GM19372 (cell line): ENCODE results near the gene RSKR.
"Not testable (repeated sequence)": the region's sequence is repeated elsewhere in the genome, so short reads cannot be mapped to it uniquely, and the experiment has no call there.

Experiments used
- ATAC-seq: cut with Tn5 transposase; IDR thresholded peaks from one replicate; pipeline ENCODE4 v1.9.1; 2021; ENCODE audit warnings: mild to moderate bottlenecking, low read depth, moderate library complexity; ENCODE audit not compliant: unreplicated experiment

Gene RSKR, protein sequence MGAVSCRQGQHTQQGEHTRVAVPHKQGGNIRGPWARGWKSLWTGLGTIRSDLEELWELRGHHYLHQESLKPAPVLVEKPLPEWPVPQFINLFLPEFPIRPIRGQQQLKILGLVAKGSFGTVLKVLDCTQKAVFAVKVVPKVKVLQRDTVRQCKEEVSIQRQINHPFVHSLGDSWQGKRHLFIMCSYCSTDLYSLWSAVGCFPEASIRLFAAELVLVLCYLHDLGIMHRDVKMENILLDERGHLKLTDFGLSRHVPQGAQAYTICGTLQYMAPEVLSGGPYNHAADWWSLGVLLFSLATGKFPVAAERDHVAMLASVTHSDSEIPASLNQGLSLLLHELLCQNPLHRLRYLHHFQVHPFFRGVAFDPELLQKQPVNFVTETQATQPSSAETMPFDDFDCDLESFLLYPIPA

DNA sequence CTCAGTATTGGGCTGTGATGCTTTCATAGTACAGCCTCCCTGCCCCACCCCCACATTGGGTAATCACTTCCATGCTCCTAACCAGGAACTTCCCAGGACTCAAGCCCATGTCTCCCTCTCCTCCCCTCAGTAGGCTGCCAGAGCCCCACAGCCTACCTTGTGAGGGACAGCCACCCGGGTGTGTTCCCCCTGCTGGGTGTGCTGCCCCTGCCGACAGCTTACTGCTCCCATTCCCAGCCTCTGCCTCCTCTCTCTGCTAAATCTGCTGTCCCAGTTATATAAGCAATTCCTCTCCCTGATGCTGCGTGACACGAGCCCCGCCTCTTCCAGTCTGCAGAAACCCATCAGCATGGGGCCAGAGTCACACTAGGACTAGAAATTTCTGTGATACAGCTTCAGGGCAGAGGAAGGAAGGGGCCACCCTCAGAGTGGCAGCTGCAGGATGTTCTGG lies at the start of gene RSKR:
Gene RSKR (minus strand): TSS at position 255 of the 451 bp plus-strand sequence. CDS start 24 bp downstream, at position 231.
- ATAC-seq, result no peak

DNA sequence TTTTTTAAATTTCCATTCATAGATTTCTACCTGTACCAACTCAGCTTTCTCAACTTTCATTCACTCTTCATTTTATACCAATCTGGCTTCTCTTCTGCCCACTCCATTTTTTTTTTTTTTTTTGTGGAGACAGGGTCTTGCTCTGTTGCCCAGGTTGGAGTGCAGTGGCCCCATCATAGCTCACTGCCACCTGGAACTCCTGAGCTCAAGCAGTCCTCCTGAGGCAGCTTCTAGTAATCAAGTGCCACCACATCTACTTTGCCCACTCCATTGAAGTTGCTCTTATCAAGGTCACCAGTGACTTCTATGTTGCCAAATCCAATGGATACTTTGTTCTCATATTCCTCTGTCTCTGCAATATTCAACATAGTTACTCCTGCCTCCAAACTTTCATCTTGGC lies 49.7 kb upstream of the RSKR start:
- no peak for ATAC-seq

DNA sequence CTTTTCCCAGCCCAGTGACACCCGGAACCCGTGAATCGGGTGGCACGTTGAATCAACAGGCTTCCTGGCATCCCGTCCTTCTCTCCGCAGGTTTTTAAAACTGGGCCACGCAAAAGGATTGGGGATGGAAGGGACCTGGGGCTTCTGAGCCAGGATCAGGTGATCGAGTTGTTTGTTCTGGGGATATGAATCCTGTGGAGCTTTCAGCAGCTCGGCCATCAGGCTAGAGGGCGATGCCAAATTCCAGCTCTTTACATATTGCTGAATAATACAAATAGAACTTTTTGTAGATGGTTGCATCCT lies 48.5 kb upstream of the RSKR start:
- ATAC-seq, result no peak

DNA sequence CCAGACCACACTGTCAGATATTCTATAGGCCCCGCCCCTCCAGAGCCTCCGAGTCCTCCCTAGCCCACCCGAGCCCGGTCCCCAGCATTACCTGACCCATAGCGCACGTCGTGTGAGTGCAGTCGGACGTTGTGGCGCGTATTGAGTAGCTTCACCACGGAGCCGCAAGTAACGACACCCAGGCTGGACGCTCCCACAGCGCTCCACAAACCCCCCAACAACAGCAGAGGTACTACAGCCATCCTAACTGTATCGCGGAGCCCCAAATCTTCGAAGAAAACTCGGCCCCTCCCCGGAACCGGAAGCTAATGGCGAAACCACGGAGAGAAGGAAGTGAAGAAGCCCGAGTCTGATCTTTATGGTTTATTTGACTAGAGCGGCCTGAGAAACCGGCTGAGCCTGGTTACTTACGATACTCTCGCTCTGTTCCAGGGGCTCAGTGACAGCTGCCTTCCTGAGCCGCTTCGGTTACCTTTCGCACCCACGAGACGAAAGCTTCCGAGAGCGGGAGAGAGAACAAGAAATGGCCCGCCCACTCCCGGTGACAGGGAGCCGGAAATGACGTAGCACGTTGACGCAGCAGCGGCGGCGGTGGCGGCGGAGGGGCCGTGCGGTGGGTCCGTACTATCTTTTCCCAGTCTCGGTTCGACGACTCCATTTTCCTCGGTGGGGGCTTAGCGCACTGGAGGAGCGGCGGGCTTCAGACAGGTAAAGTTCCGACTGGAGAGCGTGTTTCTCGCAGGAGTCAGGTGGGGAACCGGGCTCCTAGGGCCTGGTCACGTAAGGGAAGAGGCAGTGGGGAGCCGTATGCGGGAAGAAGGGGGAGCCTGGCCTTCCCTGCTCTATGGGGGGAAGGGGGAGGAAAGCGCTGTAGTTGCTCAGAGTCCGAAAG lies 47.9 kb upstream of the RSKR start, which contains the start of the genes SDF2 and SUPT6H:
Gene SDF2 (minus strand): TSS at position 272 of the 892 bp plus-strand sequence. CDS start 30 bp downstream, at position 242.
Gene SUPT6H (plus strand): TSS at position 571 of the 892 bp plus-strand sequence. CDS start 11,197 bp downstream, outside the sequence.
- ATAC-seq, result peak; percentile 82

DNA sequence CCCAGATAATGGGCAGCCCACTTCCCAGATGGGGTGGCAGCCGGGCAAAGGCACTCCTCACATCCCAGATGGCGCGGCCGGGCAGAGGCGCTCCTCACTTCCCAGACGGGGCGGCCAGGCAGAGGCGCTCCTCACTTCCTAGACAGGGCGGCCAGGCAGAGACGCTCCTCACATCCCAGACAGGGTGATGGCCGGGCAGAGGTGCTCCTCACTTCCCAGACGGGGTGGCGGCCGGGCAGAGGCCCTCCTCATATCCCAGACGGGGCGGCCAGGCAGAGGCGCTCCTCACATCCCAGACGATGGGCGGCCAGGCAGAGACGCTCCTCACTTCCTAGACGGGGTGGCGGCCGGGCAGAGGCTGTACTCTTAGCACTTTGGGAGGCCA lies 45.5 kb upstream of the RSKR start:
- ATAC-seq, result not testable (repeated sequence)

DNA sequence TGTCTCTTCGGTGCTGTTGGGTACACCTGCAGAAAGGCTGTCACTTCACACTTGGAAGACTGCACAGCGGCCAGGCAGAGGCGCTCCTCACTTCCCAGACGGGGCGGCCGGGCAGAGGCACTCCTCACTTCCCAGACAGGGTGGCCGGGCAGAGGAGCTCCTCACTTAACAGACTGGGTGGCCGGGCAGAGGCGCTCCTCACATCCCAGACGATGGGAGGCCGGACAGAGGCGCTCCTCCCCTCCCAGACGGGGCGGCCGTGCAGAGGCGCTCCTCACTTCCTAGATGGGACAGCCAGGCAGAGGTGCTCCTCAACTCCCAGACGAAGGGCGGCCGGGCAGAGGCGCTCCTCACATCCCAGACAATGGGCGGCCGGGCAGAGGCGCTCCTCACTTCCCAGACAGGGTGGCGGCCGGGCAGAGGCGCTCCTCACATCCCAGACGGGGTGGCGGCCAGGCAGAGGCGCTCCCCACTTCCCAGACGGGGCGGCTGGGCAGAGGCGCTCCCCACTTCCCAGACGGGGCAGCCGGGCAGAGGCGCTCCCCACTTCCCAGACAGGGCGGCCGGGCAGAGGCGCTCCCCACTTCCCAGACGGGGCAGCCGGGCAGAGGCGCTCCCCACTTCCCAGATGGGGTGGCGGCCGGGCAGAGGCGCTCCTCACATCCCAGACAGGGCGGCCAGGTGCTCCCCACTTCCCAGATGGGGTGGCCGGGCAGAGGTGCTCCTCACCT lies 44.9 kb upstream of the RSKR start:
- ATAC-seq, result not testable (repeated sequence)

DNA sequence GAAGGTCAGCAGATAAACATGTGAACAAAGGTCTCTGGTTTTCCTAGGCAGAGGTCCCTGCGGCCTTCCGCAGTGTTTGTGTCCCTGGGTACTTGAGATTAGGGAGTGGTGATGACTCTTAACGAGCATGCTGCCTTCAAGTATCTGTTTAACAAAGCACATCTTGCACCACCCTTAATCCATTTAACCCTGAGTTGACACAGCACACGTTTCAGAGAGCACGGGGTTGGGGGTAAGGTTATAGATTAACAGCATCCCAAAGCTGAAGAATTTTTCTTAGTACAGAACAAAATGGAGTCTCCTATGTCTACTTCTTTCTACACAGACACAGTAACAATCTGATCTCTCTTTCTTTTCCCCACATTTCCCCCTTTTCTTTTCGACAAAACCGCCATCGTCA lies 44.4 kb upstream of the RSKR start:
- ATAC-seq, result not testable (repeated sequence)

DNA sequence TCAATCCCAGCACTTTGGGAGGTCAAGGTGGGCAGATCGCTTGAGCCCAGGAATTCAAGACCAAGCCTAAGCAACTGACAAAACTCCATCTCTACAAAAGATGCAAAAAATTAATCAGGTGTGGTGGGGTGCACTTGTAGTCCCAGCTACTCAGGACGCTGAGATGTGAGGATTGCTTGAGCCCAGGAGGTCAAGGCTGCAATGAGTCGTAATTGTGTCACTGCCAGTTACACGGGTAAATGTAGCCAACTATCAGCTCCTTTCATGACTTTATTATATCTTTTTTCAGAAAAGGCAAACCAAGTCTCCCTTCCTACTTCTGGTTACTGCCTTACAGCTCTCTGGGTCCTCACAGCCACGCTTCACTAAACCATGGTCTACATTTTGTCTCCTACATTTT lies 43.8 kb upstream of the RSKR start:
- no peak for ATAC-seq

DNA sequence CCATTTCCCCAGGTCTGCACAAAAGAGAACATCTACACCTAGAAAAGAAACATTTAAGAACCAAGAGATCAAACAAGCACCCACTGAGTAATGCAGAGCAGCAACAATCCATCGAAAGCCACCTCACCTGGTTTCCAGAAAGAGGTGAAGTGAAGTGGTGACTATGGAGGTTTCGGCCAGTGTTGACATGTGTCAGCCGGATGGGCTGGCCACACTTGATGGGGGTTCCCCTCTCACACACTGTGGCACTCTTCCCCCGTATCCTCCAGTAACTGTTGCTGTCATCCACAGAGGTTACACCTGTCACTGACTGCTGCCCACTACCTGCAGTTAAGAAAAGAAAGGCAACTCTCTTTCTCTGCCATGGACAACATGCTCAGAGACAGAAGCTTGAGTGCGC lies 41.2 kb upstream of the RSKR start:
- ATAC-seq, result no peak

DNA sequence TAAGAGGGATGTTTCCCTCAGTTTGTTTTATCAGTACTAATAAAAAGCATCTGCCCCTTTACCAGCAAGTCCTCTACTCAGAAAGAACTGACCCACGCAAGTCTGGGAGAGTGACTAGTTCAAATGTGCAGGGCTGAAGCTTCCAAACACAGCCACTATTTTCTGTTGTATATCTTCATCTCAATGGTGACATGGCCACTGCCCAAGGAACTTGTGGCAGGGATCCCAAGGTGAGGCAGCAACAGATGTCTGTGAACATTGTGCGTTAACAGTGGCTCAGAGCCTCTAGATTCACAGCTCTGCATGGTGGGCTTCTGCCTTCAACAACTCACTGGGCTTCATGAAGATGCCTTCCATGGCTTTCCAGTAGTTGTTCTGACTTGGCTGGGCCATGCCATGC lies 34.7 kb upstream of the RSKR start:
- ATAC-seq, result no peak

DNA sequence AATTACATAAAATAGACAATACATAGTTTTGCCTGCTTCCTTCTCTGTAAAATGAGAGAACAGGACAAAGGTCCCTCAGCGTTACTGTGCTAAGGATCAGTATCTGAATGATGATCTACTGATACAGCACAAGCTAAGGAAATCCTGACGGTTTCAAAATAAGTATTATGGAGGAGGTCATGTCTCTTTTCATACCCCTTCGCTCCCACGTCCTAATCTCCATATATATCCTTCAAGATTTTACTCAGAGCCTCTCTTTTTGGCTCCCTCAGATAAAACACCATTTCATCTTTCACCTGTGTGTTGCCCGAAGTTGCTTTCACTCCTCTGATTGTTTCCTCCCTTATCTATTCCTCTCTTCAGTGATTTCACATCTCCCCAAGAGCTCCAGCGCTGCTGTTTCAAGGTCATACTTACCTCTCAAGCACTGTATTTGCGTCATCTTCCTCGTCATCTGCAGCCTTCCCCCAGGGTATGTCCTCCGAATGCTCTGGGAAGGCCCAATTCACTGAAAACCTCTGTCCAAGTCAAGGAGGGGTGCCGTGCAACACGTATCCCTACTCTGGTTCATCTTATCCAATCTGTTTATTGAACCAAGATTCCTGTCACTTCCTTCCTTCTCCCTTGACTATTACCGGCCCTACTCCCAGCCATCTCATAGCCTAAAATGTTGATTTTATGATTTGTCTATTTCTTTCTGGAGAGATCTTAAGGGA lies 32.2 kb upstream of the RSKR start:
- ATAC-seq, result no peak

DNA sequence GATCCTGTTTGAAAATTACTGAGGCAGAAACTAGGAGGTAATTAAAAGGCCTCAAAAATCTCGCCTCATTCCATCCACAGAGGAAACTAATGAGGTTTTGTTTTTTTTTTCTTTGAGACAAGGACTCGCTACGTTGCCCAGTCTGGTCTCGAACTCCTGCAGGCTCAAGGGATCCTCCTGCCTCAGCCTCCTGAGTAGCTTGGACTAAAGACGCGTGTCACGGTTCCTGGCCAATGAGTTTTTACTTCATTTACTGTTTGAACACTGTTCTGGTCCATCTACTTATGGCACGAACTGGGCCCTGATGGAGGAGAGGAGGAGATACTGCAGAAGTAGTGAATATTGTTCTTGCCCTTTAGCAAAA lies 31.6 kb upstream of the RSKR start:
- ATAC-seq, result no peak

DNA sequence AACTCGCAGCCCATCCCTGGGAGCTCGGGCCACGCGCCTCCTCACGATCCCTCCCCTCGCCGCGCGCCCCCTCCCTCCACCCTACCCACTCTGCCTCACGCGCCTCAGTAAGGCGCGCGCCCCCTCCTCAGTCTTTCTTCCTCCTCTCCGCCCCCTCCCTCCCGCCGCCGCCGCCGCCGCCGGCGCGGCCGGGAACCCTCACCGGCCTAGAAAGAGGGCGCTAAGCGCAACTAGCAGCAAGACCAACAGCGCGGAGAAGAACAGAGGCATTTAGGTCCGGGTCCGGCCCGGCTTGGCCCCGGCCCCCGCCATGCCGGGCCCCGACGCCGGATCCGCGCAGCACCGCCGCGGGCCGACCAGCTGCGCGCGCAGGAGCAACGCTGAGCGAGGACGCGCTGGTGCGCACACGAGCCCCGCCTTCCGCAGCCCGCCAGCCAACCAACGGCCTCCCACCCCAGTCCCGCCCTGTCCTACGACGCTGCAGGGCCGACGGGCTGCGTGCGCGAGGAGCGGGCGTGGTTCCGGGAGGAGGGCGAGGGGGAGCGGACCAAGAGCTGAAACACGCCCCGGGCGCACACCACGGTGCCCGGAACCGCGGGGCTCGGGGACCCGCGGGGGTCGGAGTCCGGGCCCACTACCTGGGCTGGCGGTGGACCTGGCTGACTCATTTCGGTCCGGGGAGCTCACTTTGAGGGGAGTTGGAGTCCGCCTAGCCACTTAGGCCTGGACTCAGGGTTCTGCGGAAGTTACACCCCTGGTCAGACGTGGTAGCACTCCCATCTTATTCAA lies 31.0 kb upstream of the RSKR start, which contains the start of gene BLTP2:
Gene BLTP2 (minus strand): TSS at position 372 of the 789 bp plus-strand sequence. CDS start 102 bp downstream, at position 270.
- ATAC-seq, result peak; percentile 89

DNA sequence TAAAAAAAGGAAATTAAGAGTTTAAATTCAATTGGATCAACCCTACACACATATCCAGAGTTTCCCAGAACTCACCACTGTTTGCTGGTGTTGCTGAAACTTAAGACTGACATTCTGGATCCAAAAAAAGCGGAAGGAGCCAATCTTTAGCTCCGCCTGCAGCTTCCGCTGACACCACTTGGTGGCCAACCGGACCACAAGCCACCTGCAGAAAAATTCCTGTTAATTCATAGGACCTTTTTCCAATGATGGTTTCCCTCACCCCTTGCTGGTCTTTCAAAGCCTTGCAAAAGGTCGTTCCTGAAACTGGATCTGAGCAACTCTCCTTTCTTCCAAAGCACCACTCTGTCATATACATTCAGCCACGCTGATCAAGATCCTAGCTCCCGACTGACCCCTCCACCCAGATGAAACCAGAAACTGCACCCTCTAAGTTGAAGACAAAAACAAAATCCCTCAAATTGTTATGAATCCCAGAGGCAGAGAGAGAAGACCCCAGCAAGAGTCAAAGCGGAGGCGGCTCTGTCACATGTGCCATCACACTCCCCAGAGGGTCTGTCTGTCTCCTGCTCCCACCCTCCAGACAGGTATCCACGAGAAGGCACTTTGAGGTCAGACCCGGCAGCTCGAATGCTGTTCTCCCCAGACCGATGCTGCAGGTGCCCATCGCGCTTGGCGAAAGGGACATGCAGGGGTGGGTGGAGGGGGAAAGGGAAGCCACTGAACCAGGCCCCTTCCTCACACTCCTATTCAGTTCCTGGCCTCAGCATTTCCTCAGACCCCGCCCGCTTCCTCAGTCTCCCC lies 30.2 kb upstream of the RSKR start:
- no peak for ATAC-seq

DNA sequence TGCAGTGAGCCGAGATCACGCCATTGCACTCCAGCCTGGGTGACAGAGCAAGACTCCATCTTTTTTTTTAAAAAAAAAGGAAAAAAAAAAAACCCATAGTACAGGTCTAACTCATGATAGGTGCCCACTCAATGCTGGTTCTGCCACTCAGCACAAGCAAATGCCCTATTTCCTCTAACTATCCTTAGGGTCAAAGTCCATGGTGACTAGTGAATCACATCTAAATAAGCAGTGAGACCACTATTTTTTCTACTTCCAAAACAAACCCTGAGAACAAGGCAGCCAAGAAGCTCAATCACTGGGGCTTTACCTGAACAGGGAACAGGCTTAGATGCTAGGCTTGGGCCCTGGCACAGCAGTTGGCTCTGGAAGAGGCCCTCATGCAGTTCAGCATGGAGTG lies 27.6 kb upstream of the RSKR start:
- no peak for ATAC-seq

DNA sequence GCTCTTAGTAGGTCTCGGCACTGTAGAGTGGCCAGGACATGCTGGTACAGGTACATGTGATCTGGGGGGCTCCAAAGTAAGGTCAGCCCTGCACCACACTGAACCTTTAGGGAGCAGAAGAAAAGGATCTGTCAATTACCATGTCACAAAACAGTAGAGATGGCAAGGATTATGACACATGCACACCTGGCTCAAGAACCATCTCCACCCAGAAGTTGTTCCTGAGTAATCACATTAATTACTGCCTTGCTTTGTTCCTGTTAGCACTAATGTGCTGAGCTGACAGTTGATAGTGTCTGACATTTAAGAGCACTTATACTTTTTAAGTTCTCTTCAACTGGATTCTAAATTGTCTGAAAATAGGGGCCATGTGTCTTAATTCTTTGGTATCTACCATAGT lies 21.5 kb upstream of the RSKR start:
- no peak for ATAC-seq

DNA sequence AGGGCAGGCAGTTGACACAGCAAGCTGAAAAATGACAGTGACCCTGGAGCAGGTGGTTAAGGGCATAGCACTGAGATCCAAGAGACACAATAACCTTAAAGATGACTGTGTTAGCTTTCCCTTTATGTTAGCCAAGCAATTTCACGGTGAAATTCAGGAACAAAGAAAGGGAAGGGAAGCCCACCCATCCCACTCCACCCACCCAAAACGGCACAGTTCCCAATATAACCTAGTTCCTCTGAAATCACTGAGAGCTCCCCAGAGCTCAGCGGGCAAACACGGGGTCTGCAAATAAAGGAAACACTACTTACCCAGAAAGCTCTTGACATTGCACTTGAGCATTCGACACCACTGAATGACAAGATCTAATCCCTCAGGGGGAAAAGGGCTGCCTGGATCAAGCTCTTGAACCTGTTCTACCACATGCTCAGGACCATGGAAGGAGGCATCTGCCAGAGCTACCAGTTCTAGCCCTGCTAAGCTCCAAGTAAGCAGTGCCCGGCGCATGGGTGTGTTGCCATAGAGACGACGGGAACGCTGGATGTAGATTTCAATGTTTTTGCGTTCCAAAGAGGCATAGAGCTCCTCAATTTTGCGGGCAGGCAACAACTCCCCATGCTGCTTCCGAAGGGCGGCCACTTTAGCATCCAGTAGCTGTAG lies 20.4 kb upstream of the RSKR start:
- no peak for ATAC-seq

DNA sequence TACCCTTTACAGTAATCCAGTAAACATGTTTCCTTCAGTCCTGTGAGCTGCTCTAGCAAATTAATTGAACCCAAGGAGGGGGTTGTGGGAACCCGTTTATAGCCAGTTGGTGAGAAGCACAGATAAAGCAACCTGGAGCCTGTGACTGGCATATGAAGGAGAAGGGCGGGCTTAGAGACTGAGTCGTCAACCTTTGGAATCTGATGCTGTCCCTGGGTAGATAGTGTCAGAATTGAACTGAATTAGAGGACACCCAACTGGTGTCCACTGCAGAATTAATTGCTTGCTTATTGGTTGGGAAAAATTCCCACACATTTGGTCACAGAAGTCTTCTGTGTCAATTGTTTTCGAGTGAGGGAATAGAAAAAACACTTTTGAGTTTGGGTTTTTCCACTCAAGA lies 12.8 kb upstream of the RSKR start:
- no peak for ATAC-seq
